SK-N-SH (cell line): ENCODE results near the gene CCDC69. TPM values are rescaled to one million over a fixed set of nuclear protein-coding genes. Genes with fewer than 3 reads are reported as not detected.

Experiments
- CTCF ChIA-PET: fragments of 300-600, 350-600 bp; formaldehyde crosslinking; extraction: SDS; loops from one replicate; lab custom pipeline; 2021; lab: Yijun Ruan, JAX
- POLR2A ChIA-PET: fragments of 350-600 bp; sonication (Branson Sonifier 250); formaldehyde crosslinking; extraction: SDS; loops from one replicate; lab custom pipeline; 2020; ENCODE audit warnings: antibody characterized with exemption, inconsistent platforms; lab: Yijun Ruan, JAX
- DNase-seq: peaks from one replicate; pipeline ENCODE4 v3.0.0; 2012
- H2AFZ ChIP-seq: fragments of 200-600 bp; sonication (generic); 2 replicates; pipeline ENCODE4 v1.8.1; 2016; ENCODE audit warnings: antibody characterized with exemption, mild to moderate bottlenecking, low read depth
- H3F3A ChIP-seq: fragments of 200-600 bp; sonication (generic); replicated peaks from 2 replicates; pipeline ENCODE3; 2016; ENCODE audit warnings: antibody characterized with exemption, mild to moderate bottlenecking; ENCODE audit not compliant: insufficient read depth
- H3K27ac ChIP-seq, 2 experiments: fragments of 200-500 bp in 1 of 2; fragments of 200-600 bp in 1 of 2; sonication (Bioruptor generic) in 1 of 2; sonication (generic), shearing (Covaris generic) in 1 of 2; 2 replicates each; pipeline versions ENCODE4 v1.5.1 to v1.6.1; 2014 to 2016; ENCODE audit warnings: low read depth in 2 of 2, inconsistent platforms in 1 of 2, low read length in 1 of 2, mild to moderate bottlenecking in 1 of 2, mixed read lengths in 1 of 2
- H3K27me3 ChIP-seq: fragments of 200-600 bp; sonication (generic), shearing (Covaris generic); 2 replicates; pipeline ENCODE4 v1.6.1; 2016; ENCODE audit warnings: mixed run types; ENCODE audit not compliant: insufficient read depth
- H3K36me3 ChIP-seq, 2 experiments: fragments of 200-500 bp in 1 of 2; fragments of 200-600 bp in 1 of 2; sonication (Bioruptor generic) in 1 of 2; sonication (generic) in 1 of 2; replicated peaks in 1 of 2; 2 replicates each; pipeline versions ENCODE3 to v1.5.1; 2014 to 2016; ENCODE audit warnings: low read length in 1 of 2, mild to moderate bottlenecking in 1 of 2; ENCODE audit not compliant: insufficient read depth in 2 of 2, control insufficient read depth in 1 of 2
- H3K4me1 ChIP-seq, 2 experiments: fragments of 200-500 bp in 1 of 2; fragments of 200-600 bp in 1 of 2; sonication (Bioruptor generic) in 1 of 2; sonication (generic), shearing (Covaris generic) in 1 of 2; 2 replicates each; pipeline versions ENCODE4 v1.5.1 to v1.6.1; 2014 to 2016; ENCODE audit warnings: low read depth in 1 of 2, low read length in 1 of 2, mixed run types in 1 of 2; ENCODE audit not compliant: insufficient read depth in 2 of 2, control insufficient read depth in 1 of 2
- H3K4me2 ChIP-seq: fragments of 200-600 bp; sonication (generic), shearing (Covaris generic); 2 replicates; pipeline ENCODE4 v1.6.1; 2017; ENCODE audit warnings: mixed run types
- H3K4me3 ChIP-seq, 2 experiments: fragments of 200-500 bp in 1 of 2; fragments of 200-600 bp in 1 of 2; sonication (Bioruptor generic) in 1 of 2; sonication (generic), shearing (Covaris generic) in 1 of 2; 2 replicates each; pipeline versions ENCODE4 v1.5.1 to v1.8.1; 2014 to 2016; ENCODE audit warnings: low read depth in 2 of 2, inconsistent platforms in 1 of 2, low read length in 1 of 2, mild to moderate bottlenecking in 1 of 2, mixed read lengths in 1 of 2, moderate library complexity in 1 of 2
- H3K79me2 ChIP-seq: fragments of 200-600 bp; sonication (generic); 2 replicates; pipeline ENCODE4 v1.8.1; 2017; ENCODE audit warnings: mild to moderate bottlenecking; ENCODE audit not compliant: insufficient read depth
- H3K9ac ChIP-seq: fragments of 200-600 bp; sonication (generic); 2 replicates; pipeline ENCODE4 v1.6.1; 2017; ENCODE audit warnings: mixed run types
- H3K9me2 ChIP-seq: fragments of 200-600 bp; sonication (generic); 2 replicates; pipeline ENCODE4 v1.6.1; 2017; ENCODE audit warnings: mixed run types
- H3K9me3 ChIP-seq: fragments of 200-600 bp; sonication (generic); 2 replicates; pipeline ENCODE4 v1.6.1; 2017; ENCODE audit warnings: mixed run types, mild to moderate bottlenecking, moderate library complexity
- H4K20me1 ChIP-seq: fragments of 200-600 bp; sonication (generic); 2 replicates; pipeline ENCODE4 v1.6.1; 2017; ENCODE audit warnings: mild to moderate bottlenecking, mixed run types; ENCODE audit not compliant: insufficient read depth
- CHD2 ChIP-seq: fragments of 150-350 bp; IDR thresholded peaks from 2 replicates; pipeline ENCODE4 v1.6.1; 2018; ENCODE audit warnings: low read length; ENCODE audit not compliant: partially characterized antibody
- CTCF ChIP-seq: fragments of 200-600 bp; sonication (generic); IDR thresholded peaks from 2 replicates; pipeline ENCODE4 v1.6.1; 2017; ENCODE audit warnings: antibody characterized with exemption, mild to moderate bottlenecking, moderate library complexity
- ELF1 ChIP-seq: IDR thresholded peaks from 2 replicates; pipeline ENCODE4 v1.4.0; 2012
- EP300 ChIP-seq, 2 experiments: IDR thresholded peaks; 2 replicates each; pipeline versions ENCODE4 v1.4.0 to v1.6.1; 2012; ENCODE audit warnings: borderline replicate concordance in 1 of 2, low read depth in 1 of 2, low read length in 1 of 2
- EZH2phosphoT487 ChIP-seq: fragments of 200-600 bp; sonication (generic); IDR thresholded peaks from 2 replicates; pipeline ENCODE4 v1.6.1; 2017; ENCODE audit warnings: low read depth, mixed run types, mild to moderate bottlenecking, antibody characterized with exemption, moderate library complexity, borderline replicate concordance
- GATA2 ChIP-seq: sonication (generic); formaldehyde crosslinking; IDR thresholded peaks from 2 replicates; pipeline ENCODE4 v1.5.0; 2020; ENCODE audit warnings: mild to moderate bottlenecking, missing genetic modification reagents
- IRF3 ChIP-seq: fragments of 150-350 bp; IDR thresholded peaks from 2 replicates; pipeline ENCODE4 v1.6.1; 2016; ENCODE audit warnings: mild to moderate bottlenecking, low read depth, low read length
- NRF1 ChIP-seq: IDR thresholded peaks from 2 replicates; pipeline ENCODE4 v1.6.1; 2012; ENCODE audit warnings: low read depth, mild to moderate bottlenecking, low read length
- POLR2AphosphoS5 ChIP-seq: IDR thresholded peaks from 2 replicates; pipeline ENCODE4 v1.6.1; 2012; ENCODE audit warnings: low read depth, low read length
- RFX5 ChIP-seq: IDR thresholded peaks from 2 replicates; pipeline ENCODE4 v1.6.1; 2012; ENCODE audit warnings: mild to moderate bottlenecking, improper control_type of control experiment, low read length
- RXRA ChIP-seq: IDR thresholded peaks from 2 replicates; pipeline ENCODE4 v1.4.0; 2012; ENCODE audit warnings: low read depth, mild to moderate bottlenecking, borderline replicate concordance
- SMC3 ChIP-seq: IDR thresholded peaks from 2 replicates; pipeline ENCODE4 v1.6.1; 2012; ENCODE audit warnings: low read depth, low read length, improper control_type of control experiment
- YY1 ChIP-seq: IDR thresholded peaks from 2 replicates; pipeline ENCODE4 v1.4.0; 2012; ENCODE audit warnings: low read depth, mild to moderate bottlenecking
- WGBS: methylation state at CpG from one replicate; pipeline ENCODE4 v1.1.6; 2017; ENCODE audit warnings: low lambda C conversion rate; 5-methylcytosine and 5-hydroxymethylcytosine counted together
- polyA plus RNA-seq, 3 experiments: library from polyadenylated mRNA; depleted of rRNA; stranded (reverse); fragments of >200 nt; gene quantifications; 2 replicates each; pipeline ENCODE4 v1.2.3, GENCODE V29; 2012
- TF ChIP-seq, protein P1 (sequence below): IDR thresholded peaks from 2 replicates; pipeline ENCODE4 v1.6.1; 2012; ENCODE audit warnings: mild to moderate bottlenecking, low read depth, low read length, moderate library complexity
- TF ChIP-seq, protein P2 (sequence below): IDR thresholded peaks from 2 replicates; pipeline ENCODE4 v1.4.0; 2012; ENCODE audit warnings: low read depth, borderline replicate concordance

The CCDC69 gene
- polyA plus RNA-seq, 1 of the 3 experiments (the other 2 are of a cell fraction), result 0.38 TPM

DNA sequence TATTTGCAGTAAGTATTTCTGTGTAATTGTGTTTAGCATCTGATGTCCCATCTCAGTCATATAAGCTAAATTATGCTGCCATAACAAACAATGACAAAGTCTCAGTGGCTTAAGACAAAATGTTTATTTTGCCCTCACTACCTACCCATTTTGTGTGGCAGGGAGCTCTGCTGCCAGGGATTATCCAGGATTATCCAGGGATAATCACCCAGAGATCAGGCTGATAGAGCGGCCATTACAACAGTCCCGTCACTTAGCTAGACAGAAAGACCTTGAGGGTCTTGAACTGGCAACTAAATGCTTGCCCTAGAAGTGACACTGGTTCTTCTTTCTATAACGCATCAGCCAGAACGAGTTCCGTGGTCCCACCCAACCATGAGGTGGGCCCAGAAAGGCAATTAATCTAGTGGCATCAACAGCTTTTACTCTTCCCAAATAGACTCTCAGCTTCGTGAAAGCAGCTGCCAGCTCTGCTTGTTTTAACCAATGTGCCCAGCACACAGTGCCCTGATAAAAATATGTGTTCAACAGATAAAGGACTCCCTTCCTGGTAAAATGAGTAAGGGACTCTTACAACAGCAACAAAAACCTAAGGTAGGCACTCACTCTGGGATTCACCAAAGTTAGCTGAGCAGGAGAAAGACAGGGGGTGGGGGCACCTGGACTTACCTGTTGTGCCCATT is 22.8 kb downstream of the CCDC69 start (continued):
- TF ChIP-seq CHD2, result no peak

GRCh38 chr5:151199581-151200185 is 24.2 kb downstream of the CCDC69 start:
- no peaks in the 10 kb centered on the region for H3K9me2 ChIP-seq
- no peaks in the 10 kb centered on the region for H3K79me2 ChIP-seq
- no peak overlapping the region for H3K4me3 ChIP-seq
- H3K9ac ChIP-seq, result no peak overlapping the region
- no peaks in the 10 kb centered on the region for H3K36me3 ChIP-seq
- no peaks in the 10 kb centered on the region for H3F3A ChIP-seq
- no peaks in the 10 kb centered on the region for H3K4me1 ChIP-seq
- no peak for DNase-seq
- ChIA-PET CTCF (interaction anchor here (0.7 to 1.4 kb wide), 2 partner anchors 37 to 116 kb away, joined by 3 read pairs; no protein-coding TSS in a partner anchor), POLR2A (no interaction called here)
- no peaks in the 10 kb centered on the region for H3K27me3 ChIP-seq
- no peak overlapping the region for H3K4me2 ChIP-seq
- 48% methylated on average over 7 of the region's 7 CpGs for whole genome bisulfite sequencing
- no peak overlapping the region for H2AFZ ChIP-seq
- H3K9me3 ChIP-seq, result no peaks in the 10 kb centered on the region
- H3K27ac ChIP-seq, result no peak overlapping the region
- H4K20me1 ChIP-seq, result no peaks in the 10 kb centered on the region
- TF ChIP-seq SMC3 (no peak), YY1 (no peak), POLR2AphosphoS5 (no peak), EP300 (IDR thresholded peaks at IDR 0.05; ENCODE audit: borderline replicate concordance in 1 of 2, low read depth in 1 of 2, low read length in 1 of 2) (no peak), GATA2 (no peak), EZH2phosphoT487 (no peak), NRF1 (no peak), RXRA (no peak)
- TF ChIP-seq, protein P1, sequence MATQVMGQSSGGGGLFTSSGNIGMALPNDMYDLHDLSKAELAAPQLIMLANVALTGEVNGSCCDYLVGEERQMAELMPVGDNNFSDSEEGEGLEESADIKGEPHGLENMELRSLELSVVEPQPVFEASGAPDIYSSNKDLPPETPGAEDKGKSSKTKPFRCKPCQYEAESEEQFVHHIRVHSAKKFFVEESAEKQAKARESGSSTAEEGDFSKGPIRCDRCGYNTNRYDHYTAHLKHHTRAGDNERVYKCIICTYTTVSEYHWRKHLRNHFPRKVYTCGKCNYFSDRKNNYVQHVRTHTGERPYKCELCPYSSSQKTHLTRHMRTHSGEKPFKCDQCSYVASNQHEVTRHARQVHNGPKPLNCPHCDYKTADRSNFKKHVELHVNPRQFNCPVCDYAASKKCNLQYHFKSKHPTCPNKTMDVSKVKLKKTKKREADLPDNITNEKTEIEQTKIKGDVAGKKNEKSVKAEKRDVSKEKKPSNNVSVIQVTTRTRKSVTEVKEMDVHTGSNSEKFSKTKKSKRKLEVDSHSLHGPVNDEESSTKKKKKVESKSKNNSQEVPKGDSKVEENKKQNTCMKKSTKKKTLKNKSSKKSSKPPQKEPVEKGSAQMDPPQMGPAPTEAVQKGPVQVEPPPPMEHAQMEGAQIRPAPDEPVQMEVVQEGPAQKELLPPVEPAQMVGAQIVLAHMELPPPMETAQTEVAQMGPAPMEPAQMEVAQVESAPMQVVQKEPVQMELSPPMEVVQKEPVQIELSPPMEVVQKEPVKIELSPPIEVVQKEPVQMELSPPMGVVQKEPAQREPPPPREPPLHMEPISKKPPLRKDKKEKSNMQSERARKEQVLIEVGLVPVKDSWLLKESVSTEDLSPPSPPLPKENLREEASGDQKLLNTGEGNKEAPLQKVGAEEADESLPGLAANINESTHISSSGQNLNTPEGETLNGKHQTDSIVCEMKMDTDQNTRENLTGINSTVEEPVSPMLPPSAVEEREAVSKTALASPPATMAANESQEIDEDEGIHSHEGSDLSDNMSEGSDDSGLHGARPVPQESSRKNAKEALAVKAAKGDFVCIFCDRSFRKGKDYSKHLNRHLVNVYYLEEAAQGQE, result no peak

DNA sequence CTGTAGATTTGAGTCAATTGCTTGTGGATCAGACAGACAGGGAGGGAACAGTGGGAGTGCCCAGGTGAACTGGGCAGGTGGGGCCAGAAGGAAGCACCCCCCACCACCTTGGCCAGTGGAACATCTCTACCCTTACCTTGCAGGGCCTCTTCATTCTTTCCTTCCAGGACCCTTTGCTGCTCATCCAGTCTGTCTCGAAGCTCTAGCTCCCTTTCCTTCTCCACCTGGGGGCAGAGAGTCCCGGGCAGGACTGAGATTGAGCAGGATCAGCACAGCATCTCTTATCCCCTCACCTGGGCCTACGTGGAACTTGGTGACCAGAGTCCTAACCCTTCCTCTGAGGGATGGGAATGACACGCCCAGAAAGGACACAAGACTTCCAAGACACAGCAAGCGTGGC is 25.0 kb downstream of the CCDC69 start:
- CTCF ChIA-PET, result interaction anchor here (0.9 to 1.4 kb wide), 2 partner anchors 34 to 117 kb away, joined by 3 read pairs; no protein-coding TSS in a partner anchor
- no peak overlapping the region for H3K4me3 ChIP-seq

More for the DNA sequence above, 25.0 kb downstream of the CCDC69 start:
- DNase-seq, result no peak
- no peak overlapping the region for H3K4me2 ChIP-seq
- H3K27ac ChIP-seq, result no peak overlapping the region
- no peak overlapping the region for H3K9ac ChIP-seq
- H3K79me2 ChIP-seq, result no peaks in the 10 kb centered on the region
- POLR2A ChIA-PET, result no interaction called here
- 28% methylated on average over 5 of the region's 5 CpGs for WGBS
- no peak overlapping the region for H2AFZ ChIP-seq
- H3K27me3 ChIP-seq, result no peaks in the 10 kb centered on the region
- no peaks in the 10 kb centered on the region for H3K4me1 ChIP-seq
- no peaks in the 10 kb centered on the region for H3K9me3 ChIP-seq
- H3K9me2 ChIP-seq, result no peaks in the 10 kb centered on the region
- H4K20me1 ChIP-seq, result no peaks in the 10 kb centered on the region
- H3K36me3 ChIP-seq, result no peaks in the 10 kb centered on the region
- TF ChIP-seq, protein P2, sequence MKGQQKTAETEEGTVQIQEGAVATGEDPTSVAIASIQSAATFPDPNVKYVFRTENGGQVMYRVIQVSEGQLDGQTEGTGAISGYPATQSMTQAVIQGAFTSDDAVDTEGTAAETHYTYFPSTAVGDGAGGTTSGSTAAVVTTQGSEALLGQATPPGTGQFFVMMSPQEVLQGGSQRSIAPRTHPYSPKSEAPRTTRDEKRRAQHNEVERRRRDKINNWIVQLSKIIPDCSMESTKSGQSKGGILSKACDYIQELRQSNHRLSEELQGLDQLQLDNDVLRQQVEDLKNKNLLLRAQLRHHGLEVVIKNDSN, result no peak
- TF ChIP-seq IRF3, result no peak
- TF ChIP-seq ELF1, result no peak
- TF ChIP-seq CTCF, result no peak
- TF ChIP-seq EZH2phosphoT487, result no peak
- TF ChIP-seq RFX5, result no peak
- no peaks in the 10 kb centered on the region for H3F3A ChIP-seq
